ENCODE measurements around the gene ARHGAP18. TPM values are rescaled to one million over a fixed set of nuclear protein-coding genes. Genes with fewer than 3 reads are reported as not detected.

The ARHGAP18 gene
- total and polyA plus RNA-seq, 2 of the 13 experiments (the other 11 are each of a cell fraction or from before 2014, with no cell fraction given) = 58.2 to 115 TPM

- TF ChIP-seq HNF1B (CRISPR knock-in tag; IDR thresholded peaks at IDR 0.05) = no peak
- TF ChIP-seq SIX1 (CRISPR knock-in tag; IDR thresholded peaks at IDR 0.05; ENCODE audit: borderline replicate concordance) = peak; percentile 54
- no peak for TF ChIP-seq CEBPZ (IDR thresholded peaks at IDR 0.05; ENCODE audit: low read length)
- no peak for TF ChIP-seq GMEB1 (CRISPR knock-in tag; IDR thresholded peaks at IDR 0.05; ENCODE audit: borderline replicate concordance)
- no peak; the same call in 1 of the 2 replicates for TF ChIP-seq MXD4 (CRISPR knock-in tag; IDR thresholded peaks at IDR 0.05)
- no peak for TF ChIP-seq PHB2 (IDR thresholded peaks at IDR 0.05; ENCODE audit: partially characterized antibody)
- 0 out of 2 replicates have a peak, but pooled peaks have one; percentile 17 for TF ChIP-seq FOXO1 (CRISPR knock-in tag; IDR thresholded peaks at IDR 0.05)
- peak; percentile 65 for TF ChIP-seq NCOA2 (CRISPR knock-in tag; IDR thresholded peaks at IDR 0.05)
- TF ChIP-seq ZNF414 (CRISPR knock-in tag; IDR thresholded peaks at IDR 0.05) = peak; percentile 71; the same call in 1 of the 2 replicates
- TF ChIP-seq STAT5B (CRISPR knock-in tag; IDR thresholded peaks at IDR 0.05) = no peak
- peak; percentile 44; the same call in 1 of the 2 replicates for TF ChIP-seq CEBPB (IDR thresholded peaks at IDR 0.05; ENCODE audit: borderline replicate concordance, low read depth, low read length)
- peak; percentile 39; the same call in 1 of the 2 replicates for TF ChIP-seq KMT2A (CRISPR knock-in tag; IDR thresholded peaks at IDR 0.05)
- TF ChIP-seq FOXP1 (IDR thresholded peaks at IDR 0.05) = no peak
- peak; percentile 56; the same call in 1 of the 2 replicates for TF ChIP-seq FOXP1 (CRISPR knock-in tag; IDR thresholded peaks at IDR 0.05)
- TF ChIP-seq MIER3 (CRISPR knock-in tag; IDR thresholded peaks at IDR 0.05; ENCODE audit: borderline replicate concordance) = no peak; the same call in 1 of the 2 replicates
- no peak for TF ChIP-seq SOX6 (IDR thresholded peaks at IDR 0.05)
- 0 out of 2 replicates have a peak, but pooled peaks have one; percentile 45 for TF ChIP-seq SOX6 (CRISPR knock-in tag; IDR thresholded peaks at IDR 0.05)
- no peak for TF ChIP-seq MTF2 (CRISPR knock-in tag; IDR thresholded peaks at IDR 0.05; ENCODE audit: borderline replicate concordance)
- TF ChIP-seq BCL6 (CRISPR knock-in tag; IDR thresholded peaks at IDR 0.05) = peak; percentile 50
- TF ChIP-seq SAP130 (CRISPR knock-in tag; IDR thresholded peaks at IDR 0.05; ENCODE audit: low read depth) = peak; percentile 65; the same call in 1 of the 2 replicates
- peak; percentile 65 for TF ChIP-seq FOXA3 (CRISPR knock-in tag; IDR thresholded peaks at IDR 0.05)
- TF ChIP-seq ZSCAN21 (CRISPR knock-in tag; IDR thresholded peaks at IDR 0.05; ENCODE audit: borderline replicate concordance) = no peak
- TF ChIP-seq CREB1 (IDR thresholded peaks at IDR 0.05) = no peak
- TF ChIP-seq CREB1 (CRISPR knock-in tag; IDR thresholded peaks at IDR 0.05) = peak; percentile 39; the same call in 1 of the 2 replicates
- TF ChIP-seq MAFK (conservative IDR thresholded peaks at IDR 0.05 in 1 of 2, IDR thresholded peaks at IDR 0.05 in 1 of 2; ENCODE audit: low read length in 2 of 2) = no peak
- no peak for TF ChIP-seq ZNF282 (IDR thresholded peaks at IDR 0.05; ENCODE audit: partially characterized antibody)
- TF ChIP-seq ZNF382 (CRISPR knock-in tag; IDR thresholded peaks at IDR 0.05; ENCODE audit: borderline replicate concordance) = no peak
Measured at GRCh38 chr6:129694036-129694435, 15.9 kb downstream of the ARHGAP18 start (continued).
